AG09319 (cell line): ENCODE measurements around the gene THEM4.
A peak's percentile ranks its signal among the peaks of the same experiment; 100 is the strongest.

Experiments
- DNase-seq: peaks from one replicate; pipeline ENCODE4 v3.0.0-alpha.2; 2010; ENCODE audit warnings: low read depth; ENCODE audit errors: extremely low read depth
- TF ChIP-seq, protein P1 (sequence below): IDR thresholded peaks from 2 replicates; pipeline ENCODE4 v1.5.1; 2011; ENCODE audit warnings: low read depth, mild to moderate bottlenecking, inconsistent platforms, low read length, moderate library complexity

THEM4 gene

GRCh38 chr1:151948506-151948905 is 39.2 kb upstream of the THEM4 start:
- TF ChIP-seq, protein P1, sequence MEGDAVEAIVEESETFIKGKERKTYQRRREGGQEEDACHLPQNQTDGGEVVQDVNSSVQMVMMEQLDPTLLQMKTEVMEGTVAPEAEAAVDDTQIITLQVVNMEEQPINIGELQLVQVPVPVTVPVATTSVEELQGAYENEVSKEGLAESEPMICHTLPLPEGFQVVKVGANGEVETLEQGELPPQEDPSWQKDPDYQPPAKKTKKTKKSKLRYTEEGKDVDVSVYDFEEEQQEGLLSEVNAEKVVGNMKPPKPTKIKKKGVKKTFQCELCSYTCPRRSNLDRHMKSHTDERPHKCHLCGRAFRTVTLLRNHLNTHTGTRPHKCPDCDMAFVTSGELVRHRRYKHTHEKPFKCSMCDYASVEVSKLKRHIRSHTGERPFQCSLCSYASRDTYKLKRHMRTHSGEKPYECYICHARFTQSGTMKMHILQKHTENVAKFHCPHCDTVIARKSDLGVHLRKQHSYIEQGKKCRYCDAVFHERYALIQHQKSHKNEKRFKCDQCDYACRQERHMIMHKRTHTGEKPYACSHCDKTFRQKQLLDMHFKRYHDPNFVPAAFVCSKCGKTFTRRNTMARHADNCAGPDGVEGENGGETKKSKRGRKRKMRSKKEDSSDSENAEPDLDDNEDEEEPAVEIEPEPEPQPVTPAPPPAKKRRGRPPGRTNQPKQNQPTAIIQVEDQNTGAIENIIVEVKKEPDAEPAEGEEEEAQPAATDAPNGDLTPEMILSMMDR, result no peak

DNA sequence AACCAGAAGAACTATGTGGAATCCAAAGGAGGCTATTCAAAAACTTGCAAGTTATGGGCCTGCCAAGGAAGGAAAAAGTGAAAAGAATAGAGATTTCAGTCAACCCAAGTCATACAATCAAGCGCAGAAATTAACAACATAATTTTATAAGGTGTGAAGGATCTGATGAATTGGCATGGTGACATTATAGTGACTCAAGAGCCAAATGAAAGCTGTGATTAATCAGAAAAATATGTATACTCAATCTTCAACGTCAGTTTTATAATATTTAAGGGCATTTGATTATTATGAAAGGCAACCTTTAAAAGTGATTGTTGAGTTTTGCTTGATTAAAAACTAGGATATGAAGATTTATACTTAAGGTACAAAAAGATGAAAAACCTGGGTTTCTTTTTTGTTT is 37.8 kb upstream of the THEM4 start:
- no peak for DNase-seq
- TF ChIP-seq, protein P1, result no peak

More at GRCh38 chr1:151948506-151948905, 39.2 kb upstream of the THEM4 start:
- DNase-seq, result no peak

DNA sequence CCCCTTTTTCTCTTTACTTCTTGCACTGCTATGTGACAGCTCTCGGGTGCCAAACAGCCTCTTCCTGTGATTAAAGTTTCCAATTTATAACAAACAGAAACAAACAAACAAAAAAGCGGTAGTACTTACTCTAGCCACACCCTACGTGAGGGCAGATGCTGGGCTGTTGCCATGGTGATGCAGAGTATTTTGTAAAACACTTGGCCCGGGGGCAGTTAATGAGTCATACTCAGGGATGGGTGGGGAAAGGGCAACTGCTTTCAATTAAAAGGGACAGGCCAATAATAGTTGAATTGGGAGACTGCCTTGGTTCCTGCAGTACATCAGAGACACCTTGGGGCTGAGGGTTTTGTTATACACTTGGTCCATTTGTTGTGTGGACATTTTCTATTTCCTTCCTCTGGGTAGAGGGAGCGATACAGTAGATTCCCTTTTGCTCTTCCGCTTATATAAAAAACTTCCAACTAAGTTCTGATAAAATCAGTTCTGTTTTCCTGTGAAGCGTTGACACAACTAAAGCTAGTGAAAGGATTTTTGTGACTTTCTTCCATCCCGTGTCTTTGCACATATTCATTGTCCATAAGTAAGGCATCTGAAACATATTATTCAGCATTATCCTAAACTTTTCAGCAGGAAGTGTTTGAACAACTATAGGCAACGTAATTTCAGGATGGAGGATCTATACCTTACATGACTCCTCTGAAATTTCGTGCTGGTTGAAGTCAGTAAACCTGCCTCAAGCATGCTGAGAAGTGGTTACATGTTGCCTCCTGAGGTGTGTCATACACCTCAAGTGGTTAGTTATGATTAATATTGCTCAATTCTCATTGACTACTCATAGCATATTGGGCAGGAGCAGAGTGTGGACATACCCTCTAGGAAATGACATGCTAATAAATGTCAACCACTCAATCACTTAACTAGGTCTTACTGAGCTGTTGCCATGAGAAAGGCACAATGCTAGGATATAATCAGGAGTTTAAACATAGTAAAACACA is 36.7 kb upstream of the THEM4 start:
- TF ChIP-seq, protein P1, result no peak; the same call in 1 of the 2 replicates

GRCh38 chr1:151944857-151945575 is 35.7 kb upstream of the THEM4 start:
- TF ChIP-seq, protein P1, result no peak
- no peak for DNase-seq

More for the DNA sequence above, 36.7 kb upstream of the THEM4 start:
- DNase-seq, result peak; percentile 98

- TF ChIP-seq, protein P1, result no peak
- DNase-seq, result no peak
These were observed 35.0 kb upstream of the THEM4 start for GRCh38 chr1:151944126-151944856.

GRCh38 chr1:151943591-151943990 is 34.3 kb upstream of the THEM4 start:
- TF ChIP-seq, protein P1, result no peak
- DNase-seq, result no peak
